Osteoblast (primary cell): Measurements from ENCODE around the gene DFFA. TPM values are rescaled to one million over a fixed set of nuclear protein-coding genes. Genes with fewer than 3 reads are reported as not detected.
A peak's percentile ranks its signal among the peaks of the same experiment; 100 is the strongest.

Source experiments
- DNase-seq: peaks from one replicate; pipeline ENCODE4 v3.0.0; 2011; ENCODE audit warnings: low spot score, mixed read lengths; ENCODE audit not compliant: insufficient read length; ENCODE audit errors: missing footprints
- H2AFZ ChIP-seq: 2 replicates; pipeline ENCODE4 v1.6.0; 2011; ENCODE audit warnings: mild to moderate bottlenecking, low read length
- H3K27ac ChIP-seq: 2 replicates; pipeline ENCODE4 v1.5.1; 2011; ENCODE audit warnings: mild to moderate bottlenecking, low read depth, low read length, moderate library complexity
- H3K27me3 ChIP-seq: 2 replicates; pipeline ENCODE4 v1.6.0; 2012; ENCODE audit warnings: mild to moderate bottlenecking, control low read depth, inconsistent platforms, low read length, moderate library complexity; ENCODE audit not compliant: insufficient read depth
- H3K36me3 ChIP-seq: 2 replicates; pipeline ENCODE4 v1.5.1; 2011; ENCODE audit warnings: mild to moderate bottlenecking, low read length, control low read depth, moderate library complexity; ENCODE audit not compliant: insufficient read depth
- H3K4me1 ChIP-seq: 2 replicates; pipeline ENCODE4 v1.5.1; 2011; ENCODE audit warnings: mild to moderate bottlenecking, low read length, control low read depth, moderate library complexity; ENCODE audit not compliant: insufficient read depth
- H3K4me2 ChIP-seq: 2 replicates; pipeline ENCODE4 v1.6.0; 2011; ENCODE audit warnings: mild to moderate bottlenecking, low read length; ENCODE audit not compliant: insufficient read depth
- H3K4me3 ChIP-seq: fragments of 200-600 bp; sonication (generic); 3 replicates; pipeline ENCODE4 v1.5.1; 2012; ENCODE audit warnings: mild to moderate bottlenecking, low read length, inconsistent platforms; ENCODE audit not compliant: insufficient read depth
- H3K79me2 ChIP-seq: 2 replicates; pipeline ENCODE4 v1.6.0; 2012; ENCODE audit warnings: mild to moderate bottlenecking, low read length, control low read depth, inconsistent platforms; ENCODE audit not compliant: insufficient read depth
- H3K9me3 ChIP-seq: 2 replicates; pipeline ENCODE4 v1.5.1; 2011; ENCODE audit warnings: low read depth, low read length, control low read depth
- H4K20me1 ChIP-seq: 2 replicates; pipeline ENCODE4 v1.6.0; 2012; ENCODE audit warnings: mild to moderate bottlenecking, low read length, control low read depth; ENCODE audit not compliant: insufficient read depth
- total RNA-seq: library from RNA; depleted of rRNA; stranded (reverse); fragments of >200 nt; gene quantifications from 2 replicates; pipeline ENCODE4 v1.2.3, GENCODE V29; 2012
- TF ChIP-seq, protein P1 (sequence below): IDR thresholded peaks from 2 replicates; pipeline ENCODE4 v1.5.1; 2011; ENCODE audit warnings: mild to moderate bottlenecking, low read depth, low read length, moderate library complexity; ENCODE audit errors: extremely low read depth

DFFA gene
- total RNA-seq, 1 donor = 27.9 TPM

DNA sequence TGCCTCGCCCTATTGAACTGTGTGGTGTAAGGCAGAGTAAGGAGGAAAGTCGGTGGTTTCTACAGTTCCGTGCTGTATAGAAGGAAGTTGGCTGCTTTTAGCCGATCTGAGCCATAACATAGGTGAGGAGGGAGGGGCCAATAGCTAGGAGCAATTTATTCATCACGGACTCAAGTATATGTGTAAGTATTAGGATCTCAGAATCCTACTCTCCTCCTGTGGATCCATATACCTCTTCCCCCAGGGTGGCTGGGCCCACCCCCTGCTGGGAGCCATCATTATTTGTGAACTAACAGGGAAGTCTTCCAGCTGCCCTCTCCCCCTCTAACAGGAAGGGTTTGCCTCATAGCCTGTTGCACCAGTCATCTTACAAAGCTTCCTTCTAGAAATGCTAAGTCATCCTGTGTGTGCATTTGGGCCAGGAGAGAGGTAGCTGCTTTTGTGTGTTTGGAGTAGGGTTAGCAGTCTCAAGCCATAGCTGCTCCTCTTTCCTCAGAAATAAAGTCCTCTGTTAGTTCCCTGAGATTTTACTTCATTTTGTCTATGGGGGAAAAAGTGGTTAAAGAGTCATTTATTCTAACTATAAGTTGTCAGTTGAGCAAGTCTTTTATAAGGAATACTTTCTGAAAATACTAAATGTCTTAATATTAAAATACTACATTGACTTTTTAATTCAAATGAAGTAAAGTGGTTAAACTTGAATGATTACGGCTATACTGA is 57.0 kb downstream of the DFFA start:
- peaks cover 86% of the 10 kb centered on the region for H3K36me3 ChIP-seq
- DNase-seq = no peak
- peaks cover 4% of the 10 kb centered on the region for H3K4me1 ChIP-seq
- no peaks in the 10 kb centered on the region for H3K79me2 ChIP-seq
- H4K20me1 ChIP-seq = peaks cover 6% of the 10 kb centered on the region
- H3K4me2 ChIP-seq = no peak overlapping the region
- H2AFZ ChIP-seq = peak overlapping the region; percentile 4
- TF ChIP-seq, protein P1, sequence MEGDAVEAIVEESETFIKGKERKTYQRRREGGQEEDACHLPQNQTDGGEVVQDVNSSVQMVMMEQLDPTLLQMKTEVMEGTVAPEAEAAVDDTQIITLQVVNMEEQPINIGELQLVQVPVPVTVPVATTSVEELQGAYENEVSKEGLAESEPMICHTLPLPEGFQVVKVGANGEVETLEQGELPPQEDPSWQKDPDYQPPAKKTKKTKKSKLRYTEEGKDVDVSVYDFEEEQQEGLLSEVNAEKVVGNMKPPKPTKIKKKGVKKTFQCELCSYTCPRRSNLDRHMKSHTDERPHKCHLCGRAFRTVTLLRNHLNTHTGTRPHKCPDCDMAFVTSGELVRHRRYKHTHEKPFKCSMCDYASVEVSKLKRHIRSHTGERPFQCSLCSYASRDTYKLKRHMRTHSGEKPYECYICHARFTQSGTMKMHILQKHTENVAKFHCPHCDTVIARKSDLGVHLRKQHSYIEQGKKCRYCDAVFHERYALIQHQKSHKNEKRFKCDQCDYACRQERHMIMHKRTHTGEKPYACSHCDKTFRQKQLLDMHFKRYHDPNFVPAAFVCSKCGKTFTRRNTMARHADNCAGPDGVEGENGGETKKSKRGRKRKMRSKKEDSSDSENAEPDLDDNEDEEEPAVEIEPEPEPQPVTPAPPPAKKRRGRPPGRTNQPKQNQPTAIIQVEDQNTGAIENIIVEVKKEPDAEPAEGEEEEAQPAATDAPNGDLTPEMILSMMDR = no peak
- no peaks in the 10 kb centered on the region for H3K9me3 ChIP-seq
- H3K27me3 ChIP-seq = no peaks in the 10 kb centered on the region
- peak overlapping the region; percentile 10 for H3K27ac ChIP-seq
- no peak overlapping the region for H3K4me3 ChIP-seq

DNA sequence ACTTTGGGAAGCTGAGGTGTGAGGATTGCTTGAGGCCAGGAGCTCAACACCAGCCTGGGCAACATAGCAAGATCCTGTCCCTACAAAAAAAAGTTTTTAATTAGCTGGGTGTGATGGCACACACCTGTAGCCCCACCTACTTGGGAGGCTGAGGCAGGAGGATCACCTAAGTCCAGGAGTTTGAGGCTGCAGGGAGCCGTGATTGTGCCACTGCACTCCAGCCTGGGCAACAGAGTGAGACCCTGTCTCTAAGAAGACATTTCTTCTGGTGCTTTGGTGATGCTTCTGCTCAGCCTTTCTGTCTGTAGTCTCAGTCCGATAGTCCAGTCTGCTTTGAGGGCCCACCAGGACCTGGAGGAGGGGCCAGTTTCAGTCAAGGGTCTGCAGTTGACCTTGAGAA is 65.1 kb downstream of the DFFA start:
- H3K27ac ChIP-seq = no peak overlapping the region
- no peaks in the 10 kb centered on the region for H3K9me3 ChIP-seq

More for the DNA sequence above, 65.1 kb downstream of the DFFA start:
- Histone ChIP-seq H3K79me2 (peaks cover 4% of the 10 kb centered on the region), H2AFZ (no peak overlapping the region), H3K4me1 (peaks cover 15% of the 10 kb centered on the region), H3K27me3 (no peaks in the 10 kb centered on the region), H3K4me2 (no peak overlapping the region), H4K20me1 (peaks cover 2% of the 10 kb centered on the region), H3K36me3 (peaks cover 83% of the 10 kb centered on the region), H3K4me3 (no peak overlapping the region)
- DNase-seq = no peak
- TF ChIP-seq, protein P1 = no peak

Other genes starting within 250 kb of the DFFA start
- 136 and 142 TPM in 2 replicates for gene PGD, start 73.5 kb downstream of the DFFA start, total RNA-seq
- gene CENPS, start 42.1 kb downstream of the DFFA start, total RNA-seq = 13.6 and 17.4 TPM in 2 replicates
- gene CORT, start 22.5 kb downstream of the DFFA start, total RNA-seq = 0.29 and 0.36 TPM in 2 replicates
- 15.2 and 15.3 TPM in 2 replicates for gene PEX14, start 2.4 kb upstream of the DFFA start, total RNA-seq